ENCODE data around the gene FBXO11. TPM values are rescaled to one million over a fixed set of nuclear protein-coding genes. Genes with fewer than 3 reads are reported as not detected.
"Not testable (repeated sequence)": the region's sequence is repeated elsewhere in the genome, so short reads cannot be mapped to it uniquely, and the experiment has no call there.

Gene FBXO11
- total RNA-seq, 2 donors from 2014 or later: 53.8 to 99.8 TPM

DNA sequence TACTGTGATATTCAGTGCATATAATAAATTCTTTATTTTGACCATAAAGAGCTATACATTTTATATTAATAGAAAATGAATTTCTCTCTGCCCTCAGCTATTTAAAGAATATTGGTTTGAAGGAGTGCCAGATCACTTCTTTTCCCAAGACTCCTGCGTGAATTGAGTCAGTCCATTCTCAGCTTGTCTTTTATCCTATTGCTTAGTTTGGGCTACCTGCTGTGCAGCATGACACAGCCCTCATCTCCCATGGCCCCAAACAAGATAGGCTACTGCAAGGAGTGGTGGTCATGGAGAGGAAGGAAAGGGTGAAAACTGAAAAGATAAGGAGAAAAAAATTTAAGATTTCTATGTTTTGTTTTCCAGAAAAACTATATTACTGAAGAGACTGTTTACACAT, 10.1 kb upstream of the FBXO11 start:
- Histone ChIP-seq H3K4me1 (ENCODE audit: control insufficient read depth in 1 of 2, low read depth in 2 of 2) (no peaks in the 10 kb centered on the region), H3K4me3 (no peak overlapping the region), H3K27ac (no peak overlapping the region), H3K27me3 (replicated peaks; ENCODE audit: insufficient read depth) (no peaks in the 10 kb centered on the region), H3K9me3 (no peaks in the 10 kb centered on the region), H3K36me3 (no peaks in the 10 kb centered on the region)
- no peak for DNase-seq (ENCODE audit: low spot score)
- ATAC-seq (ENCODE audit: insufficient number of reproducible peaks, low FRiP score, low read depth): no peak
- TF ChIP-seq, protein P1, sequence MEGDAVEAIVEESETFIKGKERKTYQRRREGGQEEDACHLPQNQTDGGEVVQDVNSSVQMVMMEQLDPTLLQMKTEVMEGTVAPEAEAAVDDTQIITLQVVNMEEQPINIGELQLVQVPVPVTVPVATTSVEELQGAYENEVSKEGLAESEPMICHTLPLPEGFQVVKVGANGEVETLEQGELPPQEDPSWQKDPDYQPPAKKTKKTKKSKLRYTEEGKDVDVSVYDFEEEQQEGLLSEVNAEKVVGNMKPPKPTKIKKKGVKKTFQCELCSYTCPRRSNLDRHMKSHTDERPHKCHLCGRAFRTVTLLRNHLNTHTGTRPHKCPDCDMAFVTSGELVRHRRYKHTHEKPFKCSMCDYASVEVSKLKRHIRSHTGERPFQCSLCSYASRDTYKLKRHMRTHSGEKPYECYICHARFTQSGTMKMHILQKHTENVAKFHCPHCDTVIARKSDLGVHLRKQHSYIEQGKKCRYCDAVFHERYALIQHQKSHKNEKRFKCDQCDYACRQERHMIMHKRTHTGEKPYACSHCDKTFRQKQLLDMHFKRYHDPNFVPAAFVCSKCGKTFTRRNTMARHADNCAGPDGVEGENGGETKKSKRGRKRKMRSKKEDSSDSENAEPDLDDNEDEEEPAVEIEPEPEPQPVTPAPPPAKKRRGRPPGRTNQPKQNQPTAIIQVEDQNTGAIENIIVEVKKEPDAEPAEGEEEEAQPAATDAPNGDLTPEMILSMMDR (IDR thresholded peaks at IDR 0.05): no peak

- H3K27ac ChIP-seq; H3K4me1 ChIP-seq (ENCODE audit: control insufficient read depth in 1 of 2, low read depth in 2 of 2); H3K4me3 ChIP-seq; H3K27me3 ChIP-seq (replicated peaks; ENCODE audit: insufficient read depth); H3K9me3 ChIP-seq; ATAC-seq (ENCODE audit: insufficient number of reproducible peaks, low FRiP score, low read depth); H3K36me3 ChIP-seq; DNase-seq (ENCODE audit: low spot score): not testable (repeated sequence)
Measured at GRCh38 chr2:47910662-47911061, 4.4 kb upstream of the FBXO11 start.

DNA sequence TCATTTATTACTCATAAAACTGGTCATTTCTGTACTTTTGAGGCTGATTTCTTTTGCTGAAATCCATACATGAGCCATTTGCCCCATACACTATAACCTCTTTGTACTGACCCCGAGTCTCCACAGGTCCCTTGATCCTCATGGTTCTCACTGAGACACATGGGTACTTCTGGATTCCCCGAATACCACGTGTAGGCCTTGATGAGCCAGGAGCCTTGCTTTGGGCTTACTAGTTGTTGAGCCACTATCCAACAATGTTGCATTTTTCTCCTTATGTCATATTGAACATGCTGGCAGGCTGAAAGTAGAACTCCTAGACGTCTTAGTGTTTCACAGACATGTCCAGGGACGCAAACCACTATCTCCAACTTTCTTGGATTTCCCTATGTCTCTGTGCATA, 2.4 kb upstream of the FBXO11 start:
- ATAC-seq (ENCODE audit: insufficient number of reproducible peaks, low FRiP score, low read depth) (no peak), DNase-seq (ENCODE audit: low spot score) (no peak)
- no peaks in the 10 kb centered on the region for H3K27me3 ChIP-seq (replicated peaks; ENCODE audit: insufficient read depth)
- TF ChIP-seq, protein P1 (IDR thresholded peaks at IDR 0.05): no peak
- no peak overlapping the region for H3K4me3 ChIP-seq
- H3K4me1 ChIP-seq (ENCODE audit: control insufficient read depth in 1 of 2, low read depth in 2 of 2): peaks cover under 1 to 5% of the 10 kb centered on the region in 2 donors
- no peak overlapping the region for H3K27ac ChIP-seq
- no peaks in the 10 kb centered on the region for H3K36me3 ChIP-seq
- no peaks in the 10 kb centered on the region for H3K9me3 ChIP-seq

- ATAC-seq (ENCODE audit: insufficient number of reproducible peaks, low FRiP score, low read depth) (peak; percentile 53), DNase-seq (ENCODE audit: low spot score) (no peak)
- no peaks in the 10 kb centered on the region for H3K27me3 ChIP-seq (replicated peaks; ENCODE audit: insufficient read depth)
- H3K36me3 ChIP-seq: no peaks in the 10 kb centered on the region
- H3K9me3 ChIP-seq: no peaks in the 10 kb centered on the region
- peaks cover 15 to 19% of the 10 kb centered on the region in 2 donors for H3K4me1 ChIP-seq (ENCODE audit: control insufficient read depth in 1 of 2, low read depth in 2 of 2)
- H3K4me3 ChIP-seq: peak overlapping the region; percentile 100
- peak overlapping the region; percentile 84 to 99 for H3K27ac ChIP-seq
- TF ChIP-seq, protein P1 (IDR thresholded peaks at IDR 0.05): no peak
Measured at GRCh38 chr2:47907039-47907781, 912 bp upstream of the FBXO11 start.

GRCh38 chr2:47905386-47906156, 727 bp downstream of the FBXO11 start:
- no peaks in the 10 kb centered on the region for H3K9me3 ChIP-seq
- TF ChIP-seq, protein P1 (IDR thresholded peaks at IDR 0.05): no peak
- peak overlapping the region; percentile 100 for H3K4me3 ChIP-seq
- no peaks in the 10 kb centered on the region for H3K27me3 ChIP-seq (replicated peaks; ENCODE audit: insufficient read depth)
- no peaks in the 10 kb centered on the region for H3K36me3 ChIP-seq
- H3K27ac ChIP-seq: peak overlapping the region; percentile 95 to 99
- peak; percentile 5 for ATAC-seq (ENCODE audit: insufficient number of reproducible peaks, low FRiP score, low read depth)
- H3K4me1 ChIP-seq (ENCODE audit: control insufficient read depth in 1 of 2, low read depth in 2 of 2): peaks cover 21 to 25% of the 10 kb centered on the region in 2 donors
- peak; percentile 14 for DNase-seq (ENCODE audit: low spot score)

Data from thoracic aorta (tissue), 2 donors.